ENCODE results near the gene BEAN1.

Gene BEAN1

GRCh38 chr16:66420396-66420795 is 6.7 kb upstream of the BEAN1 start:
- DNase-seq, result no peak

- no peak for DNase-seq
Observed at GRCh38 chr16:66421891-66422290, 5.2 kb upstream of the BEAN1 start.

GRCh38 chr16:66422366-66422765 is 4.7 kb upstream of the BEAN1 start:
- DNase-seq, result no peak

GRCh38 chr16:66423177-66423576 is 3.9 kb upstream of the BEAN1 start:
- DNase-seq, result no peak

- no peak for DNase-seq
Observed at GRCh38 chr16:66425651-66426050, 1.4 kb upstream of the BEAN1 start.

GRCh38 chr16:66426112-66427035 is 721 bp upstream of the BEAN1 start:
- DNase-seq, result no peak

GRCh38 chr16:66427871-66428681 is 981 bp downstream of the BEAN1 start:
- DNase-seq, result no peak

GRCh38 chr16:66428682-66429251 is 1.7 kb downstream of the BEAN1 start:
- DNase-seq, result no peak

- no peak for DNase-seq
Observed at GRCh38 chr16:66429290-66429962, 2.3 kb downstream of the BEAN1 start.

- no peak for DNase-seq
Observed at GRCh38 chr16:66430214-66430613, 3.1 kb downstream of the BEAN1 start.

- no peak for DNase-seq
Observed at GRCh38 chr16:66431760-66432159, 4.7 kb downstream of the BEAN1 start.

- DNase-seq, result no peak
Observed at GRCh38 chr16:66432429-66432828, 5.3 kb downstream of the BEAN1 start.

GRCh38 chr16:66434619-66435430 is 7.7 kb downstream of the BEAN1 start:
- DNase-seq, result no peak

- no peak for DNase-seq
Observed at GRCh38 chr16:66435896-66436295, 8.8 kb downstream of the BEAN1 start.

- DNase-seq, result no peak
Observed at GRCh38 chr16:66437391-66437945, 10.4 kb downstream of the BEAN1 start.

- DNase-seq, result no peak
Observed at GRCh38 chr16:66438536-66438935, 11.4 kb downstream of the BEAN1 start.

GRCh38 chr16:66439051-66439730 is 12.1 kb downstream of the BEAN1 start:
- no peak for DNase-seq

- DNase-seq, result no peak
Observed at GRCh38 chr16:66440271-66440802, 13.2 kb downstream of the BEAN1 start.

- no peak for DNase-seq
Observed at GRCh38 chr16:66440970-66441369, 13.9 kb downstream of the BEAN1 start.

GRCh38 chr16:66441586-66442375 is 14.7 kb downstream of the BEAN1 start:
- no peak for DNase-seq

Measured in effector CD8-positive, alpha-beta T cell (primary cell).